Activated CD8-positive, alpha-beta memory T cell treated with anti-CD3 and anti-CD28 coated beads for 24 hours (primary cell): ENCODE results near the gene NAV3.

Experiments
- DNase-seq: peaks from one replicate; pipeline ENCODE4 v3.0.0-alpha.2; 2020

Gene NAV3

GRCh38 chr12:78120866-78121560 is 290.3 kb downstream of the NAV3 start:
- DNase-seq = no peak

GRCh38 chr12:78121969-78122610 is 291.4 kb downstream of the NAV3 start:
- DNase-seq = no peak

GRCh38 chr12:78128211-78128610 is 297.5 kb downstream of the NAV3 start:
- DNase-seq = no peak

GRCh38 chr12:78143717-78144116 is 313.0 kb downstream of the NAV3 start:
- DNase-seq = no peak

- no peak for DNase-seq
Observed at GRCh38 chr12:78145398-78145797, 314.7 kb downstream of the NAV3 start.

- no peak for DNase-seq
Observed at GRCh38 chr12:78146365-78146772, 315.7 kb downstream of the NAV3 start.

- DNase-seq = no peak
Observed at GRCh38 chr12:78149459-78149858, 318.8 kb downstream of the NAV3 start.

GRCh38 chr12:78155546-78155945 is 324.9 kb downstream of the NAV3 start:
- no peak for DNase-seq

- DNase-seq = no peak
Observed at GRCh38 chr12:78156751-78157150, 326.1 kb downstream of the NAV3 start.

GRCh38 chr12:78157199-78157598 is 326.5 kb downstream of the NAV3 start:
- no peak for DNase-seq

GRCh38 chr12:78164154-78164553 is 333.5 kb downstream of the NAV3 start:
- no peak for DNase-seq

- no peak for DNase-seq
Observed at GRCh38 chr12:78167510-78167909, 336.8 kb downstream of the NAV3 start.

GRCh38 chr12:78171061-78171460 is 340.4 kb downstream of the NAV3 start:
- DNase-seq = no peak

GRCh38 chr12:78176643-78177042 is 345.9 kb downstream of the NAV3 start:
- DNase-seq = no peak

- DNase-seq = no peak
Observed at GRCh38 chr12:78177298-78177697, 346.6 kb downstream of the NAV3 start.

GRCh38 chr12:78179346-78179745 is 348.7 kb downstream of the NAV3 start:
- DNase-seq = no peak

- no peak for DNase-seq
Observed at GRCh38 chr12:78181544-78182162, 351.0 kb downstream of the NAV3 start.

GRCh38 chr12:78183824-78184223 is 353.1 kb downstream of the NAV3 start:
- no peak for DNase-seq

- DNase-seq = no peak
Observed at GRCh38 chr12:78185109-78185508, 354.4 kb downstream of the NAV3 start.

GRCh38 chr12:78185651-78186050 is 355.0 kb downstream of the NAV3 start:
- no peak for DNase-seq

- no peak for DNase-seq
Observed at GRCh38 chr12:78186670-78187069, 356.0 kb downstream of the NAV3 start.

- no peak for DNase-seq
Observed at GRCh38 chr12:78187741-78188140, 357.0 kb downstream of the NAV3 start.

GRCh38 chr12:78189656-78190055 is 359.0 kb downstream of the NAV3 start:
- no peak for DNase-seq

GRCh38 chr12:78191611-78192010 is 360.9 kb downstream of the NAV3 start:
- no peak for DNase-seq
